HG02571 (cell line): ENCODE measurements around the gene PRKAR1A.

ENCODE experiments used
- ATAC-seq: cut with Tn5 transposase; IDR thresholded peaks from one replicate; pipeline ENCODE4 v1.9.1; 2021; ENCODE audit warnings: mild to moderate bottlenecking, moderate library complexity; ENCODE audit not compliant: unreplicated experiment

Gene PRKAR1A

GRCh38 chr17:68541816-68542215, 29.6 kb downstream of the PRKAR1A start:
- no peak for ATAC-seq

DNA sequence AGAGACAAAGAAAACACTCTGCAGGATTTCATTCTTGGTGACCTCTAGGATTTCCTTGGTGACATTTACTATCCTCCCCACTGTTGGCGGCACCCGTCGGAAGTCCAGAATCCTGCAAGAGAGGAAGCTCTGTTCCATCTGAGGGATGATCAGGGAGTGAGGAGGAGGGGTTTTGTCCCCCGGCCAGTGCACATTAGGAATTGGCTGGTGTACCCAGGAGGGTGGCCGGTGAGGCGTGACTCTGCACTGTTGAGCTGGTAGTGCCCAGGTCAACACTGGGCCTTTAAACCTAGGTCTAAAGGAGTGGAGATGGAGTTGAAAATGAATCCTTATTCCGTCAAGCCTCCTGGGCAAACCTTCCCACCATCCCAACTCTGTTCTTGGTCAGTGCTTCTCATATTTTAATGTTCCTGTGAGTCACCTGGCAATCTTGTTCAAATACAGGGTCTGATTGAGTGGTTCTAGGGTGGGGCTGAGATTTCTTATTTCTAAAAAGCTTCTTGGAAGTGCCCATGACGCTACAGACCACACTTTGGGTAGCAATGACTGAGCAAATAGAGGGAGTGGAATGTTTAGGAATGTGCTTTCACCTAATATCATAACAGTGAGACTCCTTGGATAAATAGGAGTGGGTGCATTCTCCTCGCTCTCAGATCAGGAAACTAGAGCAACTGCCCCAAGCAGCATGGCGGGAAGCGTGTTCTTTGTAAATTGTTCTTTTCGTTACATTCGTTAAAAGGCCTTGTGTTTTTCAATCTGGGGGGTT, 30.7 kb downstream of the PRKAR1A start:
- ATAC-seq, result no peak

DNA sequence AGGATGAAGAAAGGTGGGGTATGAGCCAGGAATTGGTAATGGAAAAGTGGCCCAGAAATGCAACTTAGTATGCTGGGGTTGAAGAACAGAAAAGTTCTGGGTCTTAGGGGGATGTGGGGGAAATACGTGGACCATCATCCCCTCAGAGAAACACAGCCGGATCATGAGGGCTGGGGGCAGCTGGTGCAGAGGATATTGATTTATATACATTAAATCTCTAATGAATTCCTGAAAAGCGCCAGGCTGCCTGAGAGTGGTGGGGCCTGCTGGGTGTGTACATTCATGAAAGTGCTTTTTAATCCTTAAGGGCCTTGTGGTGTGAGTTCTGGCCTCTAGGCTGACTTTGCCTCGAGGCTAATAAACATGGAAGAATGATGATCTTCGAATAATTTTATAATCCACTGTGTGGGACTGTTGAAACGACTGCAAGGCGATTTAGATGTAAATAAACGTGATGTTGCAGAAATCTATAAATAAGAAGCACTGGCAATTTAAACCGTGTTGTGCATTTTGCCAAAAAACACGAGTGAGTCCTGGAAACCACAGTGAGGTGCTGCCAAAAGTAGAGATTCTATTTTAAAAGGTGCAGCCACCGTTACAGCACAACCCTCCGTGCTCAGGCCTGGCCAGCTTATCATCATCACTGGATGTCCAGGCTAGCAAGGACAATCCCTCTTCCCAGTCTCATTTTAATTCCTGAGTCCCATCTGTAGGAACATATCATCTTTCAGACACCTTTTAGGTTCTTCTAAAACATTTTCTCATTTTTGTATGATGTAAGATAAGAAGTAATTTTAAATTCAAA, 32.1 kb downstream of the PRKAR1A start:
- no peak for ATAC-seq

DNA sequence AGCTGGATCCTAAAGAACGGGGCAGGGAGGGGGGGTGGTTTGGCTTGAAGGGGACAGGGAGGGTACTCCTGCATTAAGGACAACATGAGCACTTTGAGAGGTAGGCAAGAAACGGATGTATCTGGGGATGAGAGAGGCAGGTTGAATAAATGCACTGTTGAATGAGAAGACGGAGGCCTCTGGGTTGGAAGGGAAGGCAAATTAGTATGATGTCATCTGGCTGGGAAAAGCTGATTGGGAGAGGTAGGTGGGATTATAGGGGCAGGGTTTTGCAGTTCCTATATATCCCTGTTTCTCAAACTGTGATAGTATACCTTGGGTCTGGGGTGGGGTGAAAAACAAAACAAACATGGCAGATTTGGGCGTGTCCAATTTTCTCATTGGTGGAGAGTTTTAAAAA, 44.3 kb downstream of the PRKAR1A start:
- ATAC-seq, result no peak

- ATAC-seq, result no peak
Observed at GRCh38 chr17:68559316-68559715, 47.1 kb downstream of the PRKAR1A start.

DNA sequence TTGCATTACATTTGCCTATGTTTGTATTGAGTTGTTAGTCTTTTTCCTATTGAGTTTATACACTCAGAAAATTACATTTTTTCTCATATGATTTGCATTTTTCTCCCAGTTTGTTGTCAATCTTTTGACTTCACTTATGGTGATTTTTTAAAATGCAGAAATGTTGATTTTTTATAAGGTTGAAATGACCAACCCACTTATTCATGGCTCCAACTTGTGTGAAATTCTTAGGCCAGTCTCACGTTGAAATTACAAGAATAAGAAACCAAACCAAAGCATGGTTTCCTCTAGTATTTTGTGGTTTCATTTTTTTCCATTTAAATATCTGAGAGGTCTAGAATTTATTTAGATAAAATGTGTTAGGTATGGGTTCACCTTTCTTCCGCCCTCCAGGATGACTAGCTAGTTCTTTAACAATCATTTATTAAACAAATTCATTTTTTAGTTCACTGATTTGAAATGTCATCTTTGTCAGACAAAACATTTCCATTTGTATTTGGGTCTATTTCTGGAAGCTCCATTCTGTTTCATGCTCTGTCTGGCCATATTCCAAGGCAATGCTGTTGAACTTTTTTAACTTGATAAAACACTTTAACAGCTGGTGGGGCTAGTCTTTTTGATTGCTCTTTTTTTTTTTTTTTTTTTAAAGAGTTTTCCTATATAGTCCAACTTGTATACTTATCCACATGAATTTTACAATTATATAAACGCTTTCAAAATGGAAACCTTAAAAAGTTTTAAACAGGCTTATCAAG, 48.9 kb downstream of the PRKAR1A start:
- no peak for ATAC-seq

DNA sequence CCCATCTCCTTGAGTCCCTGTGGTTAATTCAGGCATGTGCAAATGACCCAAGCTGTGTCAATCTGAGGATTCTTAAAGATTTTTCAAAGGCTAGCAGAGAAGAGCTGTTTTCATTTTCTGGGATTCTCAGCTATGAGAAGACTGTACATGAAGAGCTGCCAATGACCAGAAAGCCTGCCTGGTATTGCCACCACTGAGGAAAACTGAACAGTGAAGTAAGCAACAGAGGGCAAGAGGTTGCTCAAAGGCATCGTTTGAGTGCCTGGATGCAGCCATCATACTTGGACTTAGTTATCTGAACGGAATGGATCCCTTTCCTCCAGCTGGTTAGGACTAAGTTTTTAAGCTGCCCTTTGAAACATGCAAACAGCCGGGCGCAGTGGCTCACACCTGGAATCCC, 50.5 kb downstream of the PRKAR1A start:
- ATAC-seq, result no peak

- ATAC-seq, result no peak
Observed at GRCh38 chr17:68564415-68565111, 52.3 kb downstream of the PRKAR1A start.

GRCh38 chr17:68565661-68566441, 53.6 kb downstream of the PRKAR1A start:
- ATAC-seq, result no peak

GRCh38 chr17:68566442-68566738, 54.2 kb downstream of the PRKAR1A start:
- no peak for ATAC-seq

DNA sequence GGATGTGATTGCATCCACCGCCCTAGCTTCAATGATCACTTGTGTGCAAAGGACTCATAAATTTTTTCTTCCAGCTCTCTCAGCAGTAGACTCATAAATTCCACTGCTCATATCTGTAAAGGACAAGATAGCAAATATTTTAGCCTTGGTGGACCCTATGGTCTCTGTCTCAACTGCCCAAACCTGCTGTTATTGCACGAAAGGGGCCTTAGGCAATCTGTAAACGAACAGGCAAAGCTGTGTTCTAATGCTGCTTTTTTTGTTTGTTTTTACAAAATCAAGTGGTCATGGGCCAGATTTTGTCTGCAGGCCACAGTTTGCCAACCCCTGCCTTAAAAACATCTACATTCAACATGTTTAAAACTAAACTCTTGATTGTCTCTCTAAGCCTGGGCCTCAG, 54.8 kb downstream of the PRKAR1A start:
- no peak for ATAC-seq

DNA sequence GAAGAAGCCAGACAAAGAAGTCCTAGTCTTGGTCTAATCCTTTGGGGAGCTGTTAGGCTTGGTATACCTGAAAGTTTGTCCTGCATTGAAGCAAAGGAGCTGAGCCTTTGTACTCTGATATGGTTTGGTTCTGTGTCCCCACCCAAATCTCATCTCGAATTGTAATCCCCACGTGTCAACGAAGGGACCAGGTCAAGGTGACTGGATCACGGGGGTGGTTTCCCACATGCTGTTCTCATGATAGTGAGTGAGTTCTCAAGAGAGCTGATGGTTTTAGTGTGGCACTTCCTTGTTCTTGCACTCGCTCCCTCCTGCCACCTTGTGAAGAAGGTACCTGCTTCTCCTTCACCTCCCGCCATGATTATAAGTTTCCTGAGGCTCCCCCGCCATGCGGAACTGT, 55.4 kb downstream of the PRKAR1A start:
- ATAC-seq, result no peak

DNA sequence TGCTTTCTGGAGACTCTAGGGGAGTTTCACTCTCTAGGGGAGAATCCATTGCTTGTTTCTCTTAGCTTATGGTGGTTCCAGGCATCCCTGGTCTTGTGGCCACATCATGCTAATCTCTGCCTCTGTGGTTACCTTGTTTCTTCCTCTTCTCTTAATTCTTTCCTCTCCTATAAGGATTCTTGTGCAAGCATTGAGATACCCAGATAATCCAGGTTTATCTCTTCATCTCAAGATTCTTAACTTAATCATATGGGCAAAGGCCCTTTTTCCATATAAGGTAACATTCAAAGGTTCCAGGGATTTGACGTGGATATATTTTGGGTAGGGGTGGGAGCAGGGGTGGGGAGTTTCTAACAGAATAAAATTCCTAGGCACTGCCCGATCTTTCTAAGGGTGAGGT, 56.4 kb downstream of the PRKAR1A start:
- ATAC-seq, result no peak

DNA sequence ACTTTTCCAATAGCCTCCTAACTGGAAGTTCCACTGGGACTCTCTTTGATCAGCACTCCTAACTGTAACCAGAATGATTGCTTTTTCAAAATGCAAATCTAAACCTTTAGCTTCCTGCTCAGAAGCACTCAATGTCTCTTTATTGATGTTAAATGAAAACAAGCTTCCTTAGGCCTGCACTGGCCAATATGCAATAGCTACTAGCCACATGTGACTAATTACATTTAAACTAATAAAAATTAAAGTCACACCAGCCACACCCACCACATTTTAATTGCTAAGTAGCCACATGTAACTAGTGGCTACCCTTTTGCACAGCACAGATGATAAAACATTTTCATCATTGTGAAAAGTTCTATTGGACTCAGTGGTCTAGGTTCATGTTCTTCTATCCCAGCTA, 57.1 kb downstream of the PRKAR1A start:
- ATAC-seq, result no peak

DNA sequence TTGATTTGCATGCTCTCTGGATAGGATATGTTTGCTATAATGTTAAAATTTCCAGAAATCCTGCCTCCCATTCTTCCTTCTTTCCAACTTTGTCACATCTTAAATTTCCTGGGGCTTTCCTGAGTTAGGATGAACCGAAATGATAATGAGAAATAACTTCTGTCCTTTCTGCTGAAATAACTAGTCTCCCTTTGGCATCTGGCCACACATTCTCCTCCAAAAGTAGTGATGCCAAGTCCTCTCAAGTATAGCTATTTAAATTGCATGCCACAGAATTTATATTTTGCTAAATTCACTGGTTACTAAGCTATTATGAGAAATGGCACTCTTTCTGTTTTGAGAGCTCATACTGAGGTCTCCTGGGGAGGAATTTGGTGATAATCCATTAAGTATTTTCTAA, 58.3 kb downstream of the PRKAR1A start:
- ATAC-seq, result no peak

GRCh38 chr17:68572138-68572842, 60.1 kb downstream of the PRKAR1A start:
- ATAC-seq, result no peak

DNA sequence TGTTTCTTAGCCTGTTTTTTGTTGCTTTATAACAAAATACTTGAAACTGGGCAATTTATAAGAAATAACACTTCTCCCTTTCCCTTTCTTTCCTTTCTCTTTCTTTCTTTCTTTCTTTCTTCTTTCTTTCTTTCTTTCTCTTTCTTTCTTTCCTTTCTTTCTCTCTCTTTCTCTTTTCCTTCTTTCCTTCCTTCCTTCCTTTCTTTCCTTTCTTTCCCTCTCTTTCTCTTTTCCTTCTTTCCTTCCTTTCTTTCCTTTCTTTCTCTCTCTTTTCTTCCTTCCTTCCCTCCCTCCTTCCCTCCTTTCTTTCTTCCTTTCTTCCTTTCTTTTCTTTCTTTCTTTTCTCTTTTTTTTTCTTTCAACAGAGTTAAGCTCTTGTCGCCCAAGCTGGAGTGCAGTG, 61.1 kb downstream of the PRKAR1A start:
- ATAC-seq, result no peak

GRCh38 chr17:68576137-68576536, 63.9 kb downstream of the PRKAR1A start:
- ATAC-seq, result no peak

DNA sequence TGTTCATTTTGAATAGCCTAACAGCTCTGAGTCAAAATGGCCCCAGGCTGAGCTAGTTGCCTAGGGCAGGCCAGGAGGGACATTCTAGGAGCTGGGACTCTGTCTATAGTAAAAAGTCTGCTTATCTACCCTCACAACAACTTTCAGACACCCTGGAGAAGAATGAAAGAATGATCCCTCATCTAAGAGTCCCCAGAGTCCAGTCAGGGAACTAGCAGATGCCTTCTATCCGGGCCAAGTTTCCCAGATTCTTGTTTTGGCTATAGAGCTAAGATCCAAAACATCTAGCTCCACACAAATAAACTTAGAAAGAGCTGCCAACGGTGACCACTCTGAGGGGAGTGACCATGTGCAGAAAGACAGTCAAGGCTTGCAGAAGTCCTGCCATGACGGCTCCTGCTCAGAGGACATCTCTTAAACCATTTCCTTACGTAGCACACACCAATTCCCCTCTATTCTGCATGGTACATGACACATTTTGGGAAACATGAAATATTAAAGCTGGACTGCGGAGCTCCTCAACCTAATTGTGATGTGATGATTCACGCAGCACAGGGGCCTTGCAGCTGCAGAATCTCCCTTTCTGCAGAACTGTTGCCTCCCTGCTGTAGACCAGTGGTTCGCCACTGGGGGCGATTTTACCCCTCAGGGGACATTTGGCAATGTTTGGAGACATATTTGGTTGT, 64.7 kb downstream of the PRKAR1A start:
- ATAC-seq, result no peak
